CD14-positive monocyte (primary cell): ENCODE measurements around the gene SHTN1. TPM values are rescaled to one million over a fixed set of nuclear protein-coding genes. Genes with fewer than 3 reads are reported as not detected.

Experiments
- DNase-seq, 3 donors: peaks; one replicate each; pipeline ENCODE4 v3.0.0-alpha.2; 2011 to 2022
- H2AFZ ChIP-seq: 2 replicates; pipeline ENCODE4 v1.6.0; 2012; ENCODE audit warnings: mild to moderate bottlenecking, low read depth, low read length, inconsistent platforms; ENCODE audit not compliant: insufficient read depth, poor library complexity, severe bottlenecking
- H3K27ac ChIP-seq, 2 donors: 1 replicate in 1 of 2; 2 replicates in 1 of 2; pipeline ENCODE4 v1.5.1; 2012 to 2013; ENCODE audit warnings: low read length in 2 of 2, control low read depth in 1 of 2, inconsistent platforms in 1 of 2, low read depth in 1 of 2, mild to moderate bottlenecking in 1 of 2
- H3K27me3 ChIP-seq, 2 donors: one replicate each; pipeline versions ENCODE4 v1.6.0 to v1.6.1; 2011 to 2013; ENCODE audit warnings: low read length in 2 of 2; ENCODE audit not compliant: control insufficient read depth in 2 of 2, insufficient read depth in 2 of 2
- H3K36me3 ChIP-seq, 2 donors: replicated peaks in 1 of 2; 1 replicate in 1 of 2; 2 replicates in 1 of 2; pipeline versions ENCODE4 v1.5.1 to v1.6.1; 2012 to 2013; ENCODE audit warnings: low read length in 2 of 2, control low read depth in 1 of 2, inconsistent platforms in 1 of 2, mild to moderate bottlenecking in 1 of 2; ENCODE audit not compliant: insufficient read depth in 2 of 2, control insufficient read depth in 1 of 2
- H3K4me1 ChIP-seq, 2 donors: 1 replicate in 1 of 2; 2 replicates in 1 of 2; pipeline versions ENCODE4 v1.5.1 to v1.6.1; 2012 to 2013; ENCODE audit warnings: low read length in 2 of 2, control low read depth in 1 of 2, inconsistent platforms in 1 of 2, mild to moderate bottlenecking in 1 of 2, moderate library complexity in 1 of 2; ENCODE audit not compliant: insufficient read depth in 2 of 2, control insufficient read depth in 1 of 2
- H3K4me2 ChIP-seq: replicated peaks from 2 replicates; pipeline ENCODE3; 2012; ENCODE audit warnings: low read length, moderate library complexity, mild to moderate bottlenecking; ENCODE audit not compliant: poor library complexity, severe bottlenecking; ENCODE audit errors: extremely low read depth
- H3K4me3 ChIP-seq, 3 experiments: fragments of 200-600 bp in 1 of 3; sonication (generic) in 1 of 3; replicated peaks in 1 of 3; 1 replicate in 2 of 3; 2 replicates in 1 of 3; pipeline ENCODE4 v1.5.1; 2011 to 2013; ENCODE audit warnings: low read length in 3 of 3, mild to moderate bottlenecking in 3 of 3, control low read depth in 2 of 3, low read depth in 2 of 3, inconsistent platforms in 1 of 3, moderate library complexity in 1 of 3
- H3K79me2 ChIP-seq: 2 replicates; pipeline ENCODE4 v1.6.0; 2012; ENCODE audit warnings: mild to moderate bottlenecking, control low read depth, inconsistent platforms, low read length, moderate library complexity; ENCODE audit not compliant: insufficient read depth
- H3K9ac ChIP-seq: 2 replicates; pipeline ENCODE4 v1.6.0; 2017; ENCODE audit warnings: low read length, mild to moderate bottlenecking; ENCODE audit not compliant: insufficient read depth, poor library complexity, severe bottlenecking
- H3K9me3 ChIP-seq, 2 donors: replicated peaks in 1 of 2; 1 replicate in 1 of 2; 2 replicates in 1 of 2; pipeline versions ENCODE4 v1.5.1 to v1.6.1; 2012 to 2013; ENCODE audit warnings: low read length in 2 of 2, control low read depth in 1 of 2; ENCODE audit not compliant: control insufficient read depth in 1 of 2, insufficient read depth in 1 of 2
- H4K20me1 ChIP-seq: 2 replicates; pipeline ENCODE4 v1.6.0; 2012; ENCODE audit warnings: mild to moderate bottlenecking, low read length, control low read depth, moderate library complexity; ENCODE audit not compliant: insufficient read depth
- H3K27ac Mint-ChIP-seq, 7 donors: one replicate each; pipeline ENCODE4 v1.8.0; 2020; ENCODE audit warnings: mild to moderate bottlenecking in 7 of 7, mixed read lengths in 7 of 7, moderate library complexity in 6 of 7, inconsistent platforms in 2 of 7
- H3K27me3 Mint-ChIP-seq, 3 donors: one replicate each; pipeline ENCODE4 v1.8.0; 2021 to 2022; ENCODE audit warnings: low read depth in 3 of 3, mild to moderate bottlenecking in 3 of 3, mixed read lengths in 3 of 3, moderate library complexity in 3 of 3, inconsistent platforms in 1 of 3
- H3K36me3 Mint-ChIP-seq, 2 donors: one replicate each; pipeline ENCODE4 v1.8.0; 2020; ENCODE audit warnings: mixed read lengths in 2 of 2, inconsistent platforms in 1 of 2, mild to moderate bottlenecking in 1 of 2
- H3K4me1 Mint-ChIP-seq: one replicate; pipeline ENCODE4 v1.8.0; 2020; ENCODE audit warnings: mild to moderate bottlenecking, mixed read lengths
- H3K4me3 Mint-ChIP-seq, 2 donors: one replicate each; pipeline ENCODE4 v1.8.0; 2020; ENCODE audit warnings: mild to moderate bottlenecking in 2 of 2, mixed read lengths in 2 of 2, moderate library complexity in 1 of 2
- H3K9me3 Mint-ChIP-seq, 7 donors: one replicate each; pipeline ENCODE4 v1.8.0; 2020 to 2022; ENCODE audit warnings: mixed read lengths in 7 of 7, mild to moderate bottlenecking in 6 of 7, moderate library complexity in 6 of 7, inconsistent platforms in 2 of 7
- WGBS: methylation state at CpG from one replicate; pipeline ENCODE4 v1.1.5; 2013; ENCODE audit warnings: missing lambda C conversion rate; ENCODE audit not compliant: insufficient coverage; 5-methylcytosine and 5-hydroxymethylcytosine counted together
- intact Hi-C, 2 donors: fragments of 100-400 bp; cut with micrococcal nuclease; formaldehyde crosslinking; loops; one replicate each; pipeline versions ENCODE4 v1.15.0 to v1.15.1; 2023
- polyA plus RNA-seq, 3 donors: library from polyadenylated mRNA; depleted of rRNA in 1 of 3; unstranded in 2 of 3; stranded (reverse) in 1 of 3; fragments of 300-500 nt in 2 of 3; fragments of >200 nt in 1 of 3; fragmentation: Illumina TruSeq in 2 of 3; gene quantifications; 1 replicate in 2 of 3; 2 replicates in 1 of 3; pipeline ENCODE4 v1.2.3, GENCODE V29; 2012 to 2021
- TF ChIP-seq, protein P1 (sequence below): fragments of 200-600 bp; IDR thresholded peaks from one replicate; pipeline ENCODE4 v1.8.0; 2022; ENCODE audit warnings: antibody characterized with exemption, mild to moderate bottlenecking

The SHTN1 gene
- polyA plus RNA-seq, 3 donors: 14.4 to 22.6 (median 14.9) TPM

DNA sequence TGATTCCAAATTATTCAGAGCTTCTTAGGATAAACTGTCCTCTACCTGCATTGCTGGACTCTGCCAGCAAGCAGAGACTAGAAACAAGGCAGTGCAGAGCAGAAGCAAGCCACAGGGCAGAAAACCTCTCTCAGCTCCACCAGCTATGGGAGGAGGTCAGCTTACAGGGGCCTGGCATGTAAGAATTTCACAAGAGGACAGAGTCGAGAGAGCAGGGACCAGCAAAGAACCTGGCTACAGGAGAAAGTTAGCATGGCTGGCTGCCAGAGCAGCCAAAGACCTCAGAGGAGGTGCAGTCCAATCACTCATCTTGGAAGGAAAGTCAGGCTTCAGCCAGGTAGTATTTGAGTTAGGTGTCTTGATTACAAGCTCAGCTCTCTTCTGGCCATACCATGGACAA is 92.8 kb downstream of the SHTN1 start:
- Mint-ChIP-seq H3K4me3 (no peak overlapping the region), H3K9me3 (peaks cover 0 to 2% (median 0%) of the 10 kb centered on the region in 7 donors), H3K4me1 (peaks cover 11% of the 10 kb centered on the region), H3K27ac (no peak overlapping the region), H3K27me3 (no peaks in the 10 kb centered on the region), H3K36me3 (peaks cover 66 to 75% of the 10 kb centered on the region in 2 donors)
- H2AFZ ChIP-seq: no peak overlapping the region
- no peak overlapping the region for H3K9ac ChIP-seq
- H3K27ac ChIP-seq: no peak overlapping the region
- peaks cover 50 to 96% of the 10 kb centered on the region in 2 donors for H3K36me3 ChIP-seq
- H3K27me3 ChIP-seq: no peaks in the 10 kb centered on the region
- peaks cover 2 to 4% of the 10 kb centered on the region in 2 donors for H3K4me1 ChIP-seq
- TF ChIP-seq, protein P1, sequence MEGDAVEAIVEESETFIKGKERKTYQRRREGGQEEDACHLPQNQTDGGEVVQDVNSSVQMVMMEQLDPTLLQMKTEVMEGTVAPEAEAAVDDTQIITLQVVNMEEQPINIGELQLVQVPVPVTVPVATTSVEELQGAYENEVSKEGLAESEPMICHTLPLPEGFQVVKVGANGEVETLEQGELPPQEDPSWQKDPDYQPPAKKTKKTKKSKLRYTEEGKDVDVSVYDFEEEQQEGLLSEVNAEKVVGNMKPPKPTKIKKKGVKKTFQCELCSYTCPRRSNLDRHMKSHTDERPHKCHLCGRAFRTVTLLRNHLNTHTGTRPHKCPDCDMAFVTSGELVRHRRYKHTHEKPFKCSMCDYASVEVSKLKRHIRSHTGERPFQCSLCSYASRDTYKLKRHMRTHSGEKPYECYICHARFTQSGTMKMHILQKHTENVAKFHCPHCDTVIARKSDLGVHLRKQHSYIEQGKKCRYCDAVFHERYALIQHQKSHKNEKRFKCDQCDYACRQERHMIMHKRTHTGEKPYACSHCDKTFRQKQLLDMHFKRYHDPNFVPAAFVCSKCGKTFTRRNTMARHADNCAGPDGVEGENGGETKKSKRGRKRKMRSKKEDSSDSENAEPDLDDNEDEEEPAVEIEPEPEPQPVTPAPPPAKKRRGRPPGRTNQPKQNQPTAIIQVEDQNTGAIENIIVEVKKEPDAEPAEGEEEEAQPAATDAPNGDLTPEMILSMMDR: no peak
- no peak for DNase-seq
- intact Hi-C loops: no loop called here
- no peak overlapping the region for H3K4me3 ChIP-seq
- no peak overlapping the region for H3K4me2 ChIP-seq
- no peaks in the 10 kb centered on the region for H3K9me3 ChIP-seq
- WGBS: 92% methylated on average over 1 of the region's 1 CpG
- no peaks in the 10 kb centered on the region for H4K20me1 ChIP-seq
- H3K79me2 ChIP-seq: no peaks in the 10 kb centered on the region

GRCh38 chr10:116910910-116911309 is 94.1 kb downstream of the SHTN1 start:
- H2AFZ ChIP-seq: no peak overlapping the region

More at GRCh38 chr10:116910910-116911309, 94.1 kb downstream of the SHTN1 start:
- Mint-ChIP-seq H3K36me3 (peaks cover 67 to 83% of the 10 kb centered on the region in 2 donors), H3K9me3 (peaks cover 0 to 2% (median 0%) of the 10 kb centered on the region in 7 donors), H3K4me1 (peaks cover 11% of the 10 kb centered on the region), H3K27me3 (no peaks in the 10 kb centered on the region), H3K27ac (peak overlapping the region in 1 of 7 donors; percentile 37), H3K4me3 (no peak overlapping the region)
- Histone ChIP-seq H3K27me3 (no peaks in the 10 kb centered on the region), H4K20me1 (no peaks in the 10 kb centered on the region), H3K4me1 (peaks cover 2 to 4% of the 10 kb centered on the region in 2 donors), H3K36me3 (peaks cover 59 to 96% of the 10 kb centered on the region in 2 donors), H3K4me2 (no peak overlapping the region), H3K9ac (no peak overlapping the region), H3K79me2 (no peaks in the 10 kb centered on the region), H3K4me3 (no peak overlapping the region), H3K27ac (no peak overlapping the region), H3K9me3 (no peaks in the 10 kb centered on the region)
- intact Hi-C loops: no loop called here
- 100% methylated on average over 2 of the region's 3 CpGs for WGBS
- no peak for DNase-seq
- TF ChIP-seq, protein P1: no peak
